Endodermal cell (in vitro differentiated cells): Measurements from ENCODE around the gene BET1L. TPM values are rescaled to one million over a fixed set of nuclear protein-coding genes. Genes with fewer than 3 reads are reported as not detected.
A peak's percentile ranks its signal among the peaks of the same experiment; 100 is the strongest.

Source experiments
- DNase-seq: peaks from one replicate; pipeline ENCODE4 v3.0.0-alpha.2; 2017
- H3K27ac ChIP-seq: 2 replicates; pipeline ENCODE4 v1.5.1; 2013; ENCODE audit warnings: mild to moderate bottlenecking, low read depth, low read length, moderate library complexity
- H3K27me3 ChIP-seq: 2 replicates; pipeline ENCODE4 v1.6.1; 2013; ENCODE audit warnings: mild to moderate bottlenecking, low read length, moderate library complexity; ENCODE audit not compliant: insufficient read depth, control insufficient read depth, poor library complexity, severe bottlenecking
- H3K36me3 ChIP-seq: 2 replicates; pipeline ENCODE4 v1.7.0; 2013; ENCODE audit warnings: mild to moderate bottlenecking, low read length, moderate library complexity; ENCODE audit not compliant: control insufficient read depth, insufficient read depth
- H3K4me1 ChIP-seq: one replicate; pipeline ENCODE4 v1.7.0; 2013; ENCODE audit warnings: low read length; ENCODE audit not compliant: control insufficient read depth, insufficient read depth
- H3K4me3 ChIP-seq: 2 replicates; pipeline ENCODE4 v1.5.1; 2013; ENCODE audit warnings: mild to moderate bottlenecking, low read length, moderate library complexity
- H3K9ac ChIP-seq: 2 replicates; pipeline ENCODE4 v1.6.1; 2013; ENCODE audit warnings: mild to moderate bottlenecking, low read length, moderate library complexity; ENCODE audit not compliant: poor library complexity, severe bottlenecking; ENCODE audit errors: extremely low read depth
- H3K9me3 ChIP-seq: 2 replicates; pipeline ENCODE4 v1.6.1; 2013; ENCODE audit warnings: mild to moderate bottlenecking, low read length, moderate library complexity; ENCODE audit not compliant: control insufficient read depth
- H3K27ac Mint-ChIP-seq: 2 replicates; pipeline ENCODE4 v1.8.0; 2020; ENCODE audit warnings: mixed read lengths
- H3K27me3 Mint-ChIP-seq: 2 replicates; pipeline ENCODE4 v1.8.0; 2021; ENCODE audit warnings: mild to moderate bottlenecking, mixed read lengths; ENCODE audit not compliant: insufficient read depth
- H3K36me3 Mint-ChIP-seq: 2 replicates; pipeline ENCODE4 v1.8.0; 2020; ENCODE audit warnings: low read depth, mixed read lengths
- H3K4me1 Mint-ChIP-seq: 2 replicates; pipeline ENCODE4 v1.8.0; 2020; ENCODE audit warnings: mixed read lengths
- H3K4me3 Mint-ChIP-seq: 2 replicates; pipeline ENCODE4 v1.8.0; 2020; ENCODE audit warnings: mild to moderate bottlenecking, moderate library complexity, mixed read lengths
- H3K9me3 Mint-ChIP-seq: 2 replicates; pipeline ENCODE4 v1.8.0; 2020; ENCODE audit warnings: mild to moderate bottlenecking, mixed read lengths
- WGBS, 2 experiments: methylation state at CpG; one replicate each; pipeline versions ENCODE4 v1.1.5 to v1.1.7; 2013; ENCODE audit warnings: missing lambda C conversion rate in 2 of 2, mixed read lengths in 1 of 2; ENCODE audit not compliant: insufficient coverage in 1 of 2, insufficient read length in 1 of 2; 5-methylcytosine and 5-hydroxymethylcytosine counted together
- total RNA-seq, 2 donors: library from RNA; stranded (reverse); fragmentation: NEBNext Ultra II Directional in 1 of 2; extraction: Animal tissue kit (Norgen Biotek cat#: 25700) in 1 of 2; gene quantifications; 2 replicates in 1 of 2; 3 replicates in 1 of 2; pipeline ENCODE4 v1.2.1, GENCODE V29; 2021
- TF ChIP-seq, protein P1 (sequence below): fragments of 200-600 bp; sonication (generic); conservative IDR thresholded peaks from 2 replicates; pipeline ENCODE4 v1.5.0; 2021; ENCODE audit warnings: antibody characterized with exemption, mild to moderate bottlenecking

BET1L gene
- total RNA-seq, 2 donors from 2014 or later = 47.4 to 63.7 TPM

DNA sequence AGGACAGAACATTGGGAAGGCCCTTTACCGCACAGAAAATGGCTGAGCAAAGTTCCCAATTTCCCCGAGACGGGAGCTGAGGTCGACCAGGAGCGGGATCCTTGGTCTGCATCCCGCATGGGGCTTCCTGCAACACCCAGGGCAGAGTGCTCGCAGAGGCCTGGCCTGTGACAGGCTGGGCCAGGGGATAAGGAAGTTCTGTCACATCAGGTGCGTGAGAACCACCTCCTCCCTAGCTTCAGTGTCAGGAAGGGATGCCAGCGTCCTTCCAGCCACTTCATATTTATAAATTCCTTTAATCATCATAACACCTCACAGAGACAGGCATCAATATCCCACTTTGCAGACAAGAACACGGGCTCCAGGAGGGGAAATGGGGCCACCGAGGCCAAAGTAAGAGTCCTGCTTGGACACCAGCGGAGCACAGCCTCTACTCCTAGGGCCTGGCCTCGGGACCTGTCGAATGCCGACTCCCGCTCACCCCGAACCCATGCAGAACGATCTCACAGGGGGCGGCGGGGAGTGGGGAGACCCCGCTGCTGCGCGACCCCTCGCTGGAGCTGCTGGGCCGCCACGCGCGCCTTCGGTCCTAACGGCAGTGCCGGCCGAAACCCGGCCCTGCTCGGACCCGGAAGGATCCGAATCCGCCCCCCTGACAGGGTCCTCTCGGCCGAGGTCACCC is 532 bp downstream of the BET1L start:
- H3K27me3 Mint-ChIP-seq = no peaks in the 10 kb centered on the region

DNA sequence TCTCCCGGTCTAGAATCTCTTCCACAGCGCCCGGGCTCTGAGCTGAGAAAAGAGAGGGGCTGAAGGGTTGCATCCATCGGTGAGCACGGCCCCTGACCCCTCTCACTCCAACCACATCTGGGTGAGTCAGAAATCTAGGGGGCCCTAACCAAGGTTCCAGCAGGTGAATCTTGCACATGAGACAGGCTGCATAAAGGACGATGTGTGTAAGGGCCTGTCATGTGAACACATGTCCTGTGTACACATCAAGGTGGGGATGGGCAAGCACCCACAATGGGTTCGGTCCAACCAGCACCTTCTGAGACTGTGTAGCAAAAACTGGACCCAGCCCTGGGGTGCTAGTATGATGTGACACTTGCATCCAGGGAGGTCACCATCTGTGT is 1.2 kb downstream of the BET1L start:
- TF ChIP-seq, protein P1, sequence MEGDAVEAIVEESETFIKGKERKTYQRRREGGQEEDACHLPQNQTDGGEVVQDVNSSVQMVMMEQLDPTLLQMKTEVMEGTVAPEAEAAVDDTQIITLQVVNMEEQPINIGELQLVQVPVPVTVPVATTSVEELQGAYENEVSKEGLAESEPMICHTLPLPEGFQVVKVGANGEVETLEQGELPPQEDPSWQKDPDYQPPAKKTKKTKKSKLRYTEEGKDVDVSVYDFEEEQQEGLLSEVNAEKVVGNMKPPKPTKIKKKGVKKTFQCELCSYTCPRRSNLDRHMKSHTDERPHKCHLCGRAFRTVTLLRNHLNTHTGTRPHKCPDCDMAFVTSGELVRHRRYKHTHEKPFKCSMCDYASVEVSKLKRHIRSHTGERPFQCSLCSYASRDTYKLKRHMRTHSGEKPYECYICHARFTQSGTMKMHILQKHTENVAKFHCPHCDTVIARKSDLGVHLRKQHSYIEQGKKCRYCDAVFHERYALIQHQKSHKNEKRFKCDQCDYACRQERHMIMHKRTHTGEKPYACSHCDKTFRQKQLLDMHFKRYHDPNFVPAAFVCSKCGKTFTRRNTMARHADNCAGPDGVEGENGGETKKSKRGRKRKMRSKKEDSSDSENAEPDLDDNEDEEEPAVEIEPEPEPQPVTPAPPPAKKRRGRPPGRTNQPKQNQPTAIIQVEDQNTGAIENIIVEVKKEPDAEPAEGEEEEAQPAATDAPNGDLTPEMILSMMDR = no peak
- no peak overlapping the region for H3K27ac ChIP-seq
- H3K4me1 ChIP-seq = peaks cover 42% of the 10 kb centered on the region
- peak overlapping the region; percentile 98 for H3K4me3 Mint-ChIP-seq
- H3K4me1 Mint-ChIP-seq = peaks cover 35% of the 10 kb centered on the region
- no peaks in the 10 kb centered on the region for H3K27me3 ChIP-seq
- H3K4me3 ChIP-seq = peak overlapping the region; percentile 99
- H3K9ac ChIP-seq = peak overlapping the region; percentile 93
- peak overlapping the region; percentile 91 for H3K27ac Mint-ChIP-seq
- WGBS, 2 experiments = 86 to 96% methylated on average over 3 to 7 of the region's 7 CpGs
- peaks cover 41% of the 10 kb centered on the region for H3K36me3 ChIP-seq
- peaks cover 38% of the 10 kb centered on the region for H3K36me3 Mint-ChIP-seq
- no peak for DNase-seq
- no peaks in the 10 kb centered on the region for H3K9me3 Mint-ChIP-seq
- H3K27me3 Mint-ChIP-seq = no peaks in the 10 kb centered on the region
- no peaks in the 10 kb centered on the region for H3K9me3 ChIP-seq

More for the DNA sequence above, 532 bp downstream of the BET1L start:
- Mint-ChIP-seq H3K36me3 (peaks cover 42% of the 10 kb centered on the region), H3K4me1 (peaks cover 35% of the 10 kb centered on the region), H3K27ac (peak overlapping the region; percentile 91), H3K9me3 (no peaks in the 10 kb centered on the region), H3K4me3 (peak overlapping the region; percentile 98)
- peak overlapping the region; percentile 40 for H3K27ac ChIP-seq
- H3K36me3 ChIP-seq = peaks cover 42% of the 10 kb centered on the region
- H3K4me1 ChIP-seq = peaks cover 42% of the 10 kb centered on the region
- TF ChIP-seq, protein P1 = no peak
- no peaks in the 10 kb centered on the region for H3K27me3 ChIP-seq
- peak overlapping the region; percentile 99 for H3K4me3 ChIP-seq
- DNase-seq = peak; percentile 51
- WGBS, 2 experiments = 11 to 45% methylated on average over 6 to 39 of the region's 39 CpGs
- H3K9ac ChIP-seq = peak overlapping the region; percentile 93
- H3K9me3 ChIP-seq = no peaks in the 10 kb centered on the region

DNA sequence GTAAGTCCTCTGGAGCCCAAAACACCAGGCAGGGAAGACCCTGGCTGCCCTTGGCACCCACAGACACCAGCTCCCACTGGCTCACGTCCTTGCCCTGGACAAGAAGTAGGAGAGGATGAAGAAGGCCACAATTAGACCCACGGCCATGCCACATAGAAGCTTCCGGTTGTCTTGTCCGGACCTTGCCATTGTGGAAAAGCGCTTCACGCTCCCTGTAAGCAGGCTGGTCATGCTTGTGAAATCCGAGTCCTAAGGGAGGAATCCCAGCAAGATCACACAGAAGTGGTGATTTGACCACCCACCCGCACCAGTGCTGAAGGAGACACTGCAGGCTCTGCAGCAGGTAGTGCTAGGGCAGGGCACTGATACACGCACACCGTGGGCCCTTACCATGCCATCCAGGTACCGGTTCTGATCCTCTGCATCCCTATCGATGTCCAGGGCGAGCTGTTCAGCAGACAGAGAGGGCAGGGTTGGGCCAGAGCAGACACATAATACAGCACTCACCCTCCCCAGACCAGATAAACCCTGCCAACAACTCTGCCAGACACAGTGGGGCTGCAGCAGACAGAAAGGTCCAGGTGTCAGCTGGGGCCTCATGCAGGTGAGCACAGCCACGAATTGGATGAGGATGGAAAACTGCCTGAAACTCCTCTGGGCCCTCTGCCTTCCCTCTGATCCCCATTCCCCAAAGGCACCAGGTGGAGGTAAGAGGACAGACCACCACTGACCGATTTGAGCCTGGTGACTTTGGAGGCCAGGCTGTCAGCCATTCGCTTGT is 1.8 kb downstream of the BET1L start:
- Histone ChIP-seq H3K27me3 (no peaks in the 10 kb centered on the region), H3K4me3 (peak overlapping the region; percentile 99), H3K4me1 (peaks cover 41% of the 10 kb centered on the region), H3K36me3 (peaks cover 38% of the 10 kb centered on the region), H3K9me3 (no peaks in the 10 kb centered on the region), H3K27ac (no peak overlapping the region), H3K9ac (no peak overlapping the region)
- 95 to 97% methylated on average over 9 to 16 of the region's 16 CpGs for WGBS, 2 experiments
- H3K36me3 Mint-ChIP-seq = peaks cover 38% of the 10 kb centered on the region
- no peak overlapping the region for H3K27ac Mint-ChIP-seq
- DNase-seq = peak; percentile 29
- no peaks in the 10 kb centered on the region for H3K9me3 Mint-ChIP-seq
- peaks cover 35% of the 10 kb centered on the region for H3K4me1 Mint-ChIP-seq
- TF ChIP-seq, protein P1 = no peak
- H3K27me3 Mint-ChIP-seq = no peaks in the 10 kb centered on the region
- peak overlapping the region; percentile 98 for H3K4me3 Mint-ChIP-seq
